Stimulated activated CD4-positive, alpha-beta T cell treated with anti-CD3 and anti-CD28 coated beads, Interleukin-15, amount 100 ng/mL, for 1 hour (primary cell): ENCODE data around the gene GPRC5C.

Experiments
- DNase-seq, 2 donors: peaks; one replicate each; pipeline ENCODE4 v3.0.0-alpha.2; 2020; ENCODE audit warnings: low read depth in 1 of 2, low spot score in 1 of 2

Gene GPRC5C

GRCh38 chr17:74432766-74433391, 991 bp downstream of the GPRC5C start:
- DNase-seq: no peak

GRCh38 chr17:74433421-74434121, 1.7 kb downstream of the GPRC5C start:
- no peak for DNase-seq

- no peak for DNase-seq
Measured at GRCh38 chr17:74435775-74436359, 4.0 kb downstream of the GPRC5C start.

- DNase-seq: no peak
Measured at GRCh38 chr17:74437702-74438101, 5.8 kb downstream of the GPRC5C start.

GRCh38 chr17:74439691-74440567, 8.0 kb downstream of the GPRC5C start:
- no peak for DNase-seq

GRCh38 chr17:74441537-74441936, 9.6 kb downstream of the GPRC5C start:
- DNase-seq: no peak

- no peak for DNase-seq
Measured at GRCh38 chr17:74442291-74442669, 10.4 kb downstream of the GPRC5C start.

- DNase-seq: no peak
Measured at GRCh38 chr17:74442670-74443515, 11.0 kb downstream of the GPRC5C start.

GRCh38 chr17:74443516-74444296, 11.8 kb downstream of the GPRC5C start:
- DNase-seq: no peak

GRCh38 chr17:74444406-74444805, 12.5 kb downstream of the GPRC5C start:
- DNase-seq: no peak

- DNase-seq: no peak
Measured at GRCh38 chr17:74445158-74445557, 13.3 kb downstream of the GPRC5C start.

GRCh38 chr17:74446551-74447500, 14.9 kb downstream of the GPRC5C start:
- no peak for DNase-seq

- DNase-seq: no peak
Measured at GRCh38 chr17:74447628-74448159, 15.8 kb downstream of the GPRC5C start.

GRCh38 chr17:74448756-74449155, 16.9 kb downstream of the GPRC5C start:
- DNase-seq: no peak

- no peak for DNase-seq
Measured at GRCh38 chr17:74449306-74449705, 17.4 kb downstream of the GPRC5C start.

- no peak for DNase-seq
Measured at GRCh38 chr17:74449773-74450172, 17.9 kb downstream of the GPRC5C start.

- no peak for DNase-seq
Measured at GRCh38 chr17:74450231-74450630, 18.3 kb downstream of the GPRC5C start.

GRCh38 chr17:74450925-74451403, 19.1 kb downstream of the GPRC5C start:
- no peak for DNase-seq
